HepG2 (cell line): Measurements from ENCODE around the gene GALR1. TPM values are rescaled to one million over a fixed set of nuclear protein-coding genes. Genes with fewer than 3 reads are reported as not detected.

Experiments
- GMEB2 ChIP-seq: IDR thresholded peaks from 2 replicates; pipeline ENCODE4 v1.6.1; 2016; ENCODE audit warnings: missing biosample characterization, missing genetic modification reagents, low read depth
- LRRFIP1 ChIP-seq: sonication (generic); formaldehyde crosslinking; conservative IDR thresholded peaks from 2 replicates; pipeline ENCODE4 v1.4.0; 2020; ENCODE audit warnings: missing genetic modification reagents
- SATB2 ChIP-seq: sonication (generic); formaldehyde crosslinking; IDR thresholded peaks from 2 replicates; pipeline ENCODE4 v1.5.0; 2020; ENCODE audit warnings: missing genetic modification reagents
- USF2 ChIP-seq, 2 experiments: sonication (generic) in 1 of 2; formaldehyde crosslinking in 1 of 2; IDR thresholded peaks; 2 replicates each; pipeline versions ENCODE4 v1.5.1 to v1.6.1; 2011 to 2020; ENCODE audit warnings: borderline replicate concordance in 1 of 2, low read depth in 1 of 2, low read length in 1 of 2, mild to moderate bottlenecking in 1 of 2, missing genetic modification reagents in 1 of 2, moderate library complexity in 1 of 2
- ZHX2 ChIP-seq, 2 experiments: sonication (generic) in 1 of 2; formaldehyde crosslinking in 1 of 2; IDR thresholded peaks; 2 replicates each; pipeline versions ENCODE4 v1.6.1 to v1.9.0; 2014 to 2022; ENCODE audit warnings: antibody characterized with exemption in 1 of 2, borderline replicate concordance in 1 of 2, inconsistent platforms in 1 of 2, low read depth in 1 of 2, missing genetic modification reagents in 1 of 2
- ZNF512B ChIP-seq: sonication (generic); formaldehyde crosslinking; IDR thresholded peaks from 2 replicates; pipeline ENCODE4 v1.5.1; 2020; ENCODE audit warnings: missing genetic modification reagents, mild to moderate bottlenecking, borderline replicate concordance
- ZSCAN9 ChIP-seq: IDR thresholded peaks from 2 replicates; pipeline ENCODE4 v1.6.1; 2016; ENCODE audit warnings: borderline replicate concordance
- polyA plus RNA-seq, 8 experiments: library from polyadenylated mRNA; depleted of rRNA in 3 of 8; stranded (reverse) in 7 of 8; unstranded in 1 of 8; fragments of >200 nt; fragmentation: Illumina TruSeq in 4 of 8; extraction: Trizol in 4 of 8; gene quantifications; 2 replicates each; pipeline versions ENCODE4 v1.2.1 to v1.2.3, GENCODE V29; 2011 to 2016; ENCODE audit warnings: low read depth in 4 of 8, missing spikeins in 1 of 8, mixed read lengths in 1 of 8; ENCODE audit not compliant: insufficient read depth in 1 of 8
- total RNA-seq, 5 experiments: library from RNA; depleted of rRNA; stranded (reverse); fragments of >200 nt; fragmentation: Illumina TruSeq; extraction: Trizol; gene quantifications; 2 replicates each; pipeline ENCODE4 v1.2.3, GENCODE V29; 2016; ENCODE audit warnings: low read depth in 1 of 5

GALR1 gene
- total and polyA plus RNA-seq, 2 of the 13 experiments (the other 11 are each of a cell fraction or from before 2014, with no cell fraction given) = not detected

GRCh38 chr18:77218642-77219041 is 31.0 kb upstream of the GALR1 start (continued):
- no peak for TF ChIP-seq ZNF512B
- no peak for TF ChIP-seq SATB2 (CRISPR knock-in tag)
- no peak for TF ChIP-seq GMEB2
- TF ChIP-seq ZSCAN9 (CRISPR knock-in tag) = no peak
- no peak for TF ChIP-seq LRRFIP1 (CRISPR knock-in tag)
- TF ChIP-seq USF2 (IDR thresholded peaks at IDR 0.05; ENCODE audit: low read depth, low read length) = no peak
- TF ChIP-seq USF2 (CRISPR knock-in tag; IDR thresholded peaks at IDR 0.05; ENCODE audit: borderline replicate concordance) = no peak
- TF ChIP-seq ZHX2 (IDR thresholded peaks at IDR 0.05; ENCODE audit: low read depth) = no peak
- TF ChIP-seq ZHX2 (CRISPR knock-in tag; IDR thresholded peaks at IDR 0.05; ENCODE audit: borderline replicate concordance) = no peak
